Neural cell (in vitro differentiated cells): Measurements from ENCODE around the gene ABCA13. TPM values are rescaled to one million over a fixed set of nuclear protein-coding genes. Genes with fewer than 3 reads are reported as not detected.

ENCODE experiments used
- H2AFZ ChIP-seq: fragments of 200-600, 300-800 bp; sonication (generic), shearing (Covaris generic); 2 replicates; pipeline ENCODE4 v1.6.0; 2014; ENCODE audit warnings: low read depth, mild to moderate bottlenecking, antibody characterized with exemption, low read length, moderate library complexity
- H3F3A ChIP-seq: fragments of 200-600 bp; shearing (Covaris generic); 2 replicates; pipeline ENCODE4 v1.6.1; 2016; ENCODE audit warnings: mild to moderate bottlenecking, moderate library complexity, mixed read lengths, antibody characterized with exemption, low read length; ENCODE audit not compliant: insufficient read depth, poor library complexity, severe bottlenecking
- H3K27ac ChIP-seq: fragments of 200-600, 300-800 bp; sonication (generic), shearing (Covaris generic); 2 replicates; pipeline ENCODE4 v1.5.1; 2014; ENCODE audit warnings: mild to moderate bottlenecking, low read length, moderate library complexity
- H3K27me3 ChIP-seq: fragments of 300-800, 200-600 bp; sonication (generic), shearing (Covaris generic); 2 replicates; pipeline ENCODE4 v1.6.0; 2014; ENCODE audit warnings: mild to moderate bottlenecking, low read depth, low read length, moderate library complexity; ENCODE audit not compliant: insufficient read depth
- H3K36me3 ChIP-seq: fragments of 300-800, 200-600 bp; sonication (generic), shearing (Covaris generic); 2 replicates; pipeline ENCODE4 v1.5.1; 2014; ENCODE audit warnings: mild to moderate bottlenecking, antibody characterized with exemption, low read length, moderate library complexity; ENCODE audit not compliant: insufficient read depth
- H3K4me2 ChIP-seq: fragments of 300-800, 200-600 bp; sonication (generic), shearing (Covaris generic); 2 replicates; pipeline ENCODE4 v1.6.0; 2014; ENCODE audit warnings: mild to moderate bottlenecking, low read length
- H3K4me3 ChIP-seq: fragments of 300-800, 200-600 bp; sonication (generic), shearing (Covaris generic); 2 replicates; pipeline ENCODE4 v1.5.1; 2014; ENCODE audit warnings: mild to moderate bottlenecking, low read length, moderate library complexity
- H3K79me2 ChIP-seq: fragments of 200-600 bp; shearing (Covaris generic); replicated peaks from 2 replicates; pipeline ENCODE4 v1.6.0; 2014; ENCODE audit warnings: mild to moderate bottlenecking, low read length, moderate library complexity; ENCODE audit not compliant: insufficient read depth
- H3K9ac ChIP-seq: fragments of 300-800, 200-600 bp; sonication (generic), shearing (Covaris generic); 2 replicates; pipeline ENCODE4 v1.6.1; 2016; ENCODE audit warnings: mild to moderate bottlenecking, low read length, mixed read lengths
- H3K9me2 ChIP-seq: fragments of 200-600 bp; shearing (Covaris generic); 2 replicates; pipeline ENCODE4 v1.6.1; 2016; ENCODE audit warnings: mild to moderate bottlenecking, low read length, mixed read lengths; ENCODE audit not compliant: insufficient read depth
- H3K9me3 ChIP-seq: fragments of 200-600, 300-800 bp; sonication (generic), shearing (Covaris generic); 2 replicates; pipeline ENCODE4 v1.6.1; 2016; ENCODE audit warnings: mild to moderate bottlenecking, mixed run types, low read length, moderate library complexity, mixed read lengths
- H4K20me1 ChIP-seq: fragments of 200-600 bp; shearing (Covaris generic); 2 replicates; pipeline ENCODE4 v1.6.1; 2016; ENCODE audit warnings: mild to moderate bottlenecking, mixed run types; ENCODE audit not compliant: insufficient read depth
- CTCF ChIP-seq: fragments of 450-650 bp; IDR thresholded peaks from 2 replicates; pipeline ENCODE4 v1.5.1; 2014; ENCODE audit warnings: antibody characterized with exemption, mild to moderate bottlenecking, moderate library complexity; ENCODE audit not compliant: poor library complexity, severe bottlenecking
- EP300 ChIP-seq: fragments of 450-650 bp; conservative IDR thresholded peaks from 2 replicates; pipeline ENCODE4 v1.6.1; 2014; ENCODE audit warnings: antibody characterized with exemption, mild to moderate bottlenecking, moderate library complexity; ENCODE audit not compliant: poor library complexity, severe bottlenecking
- EZH2 ChIP-seq: fragments of 200-600, 300-800 bp; shearing (Covaris generic), sonication (generic); IDR thresholded peaks from 2 replicates; pipeline ENCODE4 v1.6.1; 2014; ENCODE audit warnings: antibody characterized with exemption, low read length, borderline replicate concordance, mild to moderate bottlenecking; ENCODE audit not compliant: insufficient read depth, poor library complexity, severe bottlenecking
- MXI1 ChIP-seq: fragments of 450-650 bp; conservative IDR thresholded peaks from 2 replicates; pipeline ENCODE4 v1.6.1; 2014; ENCODE audit warnings: antibody characterized with exemption, mild to moderate bottlenecking; ENCODE audit not compliant: poor library complexity, severe bottlenecking
- POLR2AphosphoS5 ChIP-seq: IDR thresholded peaks from 2 replicates; pipeline ENCODE4 v1.6.1; 2012
- RAD21 ChIP-seq: fragments of 450-650 bp; conservative IDR thresholded peaks from 2 replicates; pipeline ENCODE4 v1.6.1; 2014; ENCODE audit warnings: antibody characterized with exemption, mild to moderate bottlenecking, moderate library complexity
- REST ChIP-seq: IDR thresholded peaks from 2 replicates; pipeline ENCODE4 v1.6.1; 2012; ENCODE audit warnings: borderline replicate concordance
- SMC3 ChIP-seq: fragments of 450-650 bp; conservative IDR thresholded peaks from 2 replicates; pipeline ENCODE4 v1.6.1; 2014; ENCODE audit warnings: antibody characterized with exemption, mild to moderate bottlenecking, moderate library complexity; ENCODE audit not compliant: poor library complexity
- TAF1 ChIP-seq: IDR thresholded peaks from 2 replicates; pipeline ENCODE4 v1.6.1; 2012; ENCODE audit warnings: low read depth
- polyA plus RNA-seq: library from polyadenylated mRNA; depleted of rRNA; stranded (reverse); fragments of >200 nt; gene quantifications from 2 replicates; pipeline ENCODE4 v1.2.3, GENCODE V29; 2014

The ABCA13 gene
- polyA plus RNA-seq, 1 donor from 2014 or later, result 0.20 TPM

GRCh38 chr7:48389977-48390376 lies 218.7 kb downstream of the ABCA13 start:
- TF ChIP-seq MXI1, result no peak
- TF ChIP-seq EZH2, result no peak
- no peak for TF ChIP-seq CTCF
- TF ChIP-seq SMC3, result no peak
- no peak for TF ChIP-seq REST
- TF ChIP-seq POLR2AphosphoS5, result no peak
- no peak for TF ChIP-seq RAD21
- no peak overlapping the region for H2AFZ ChIP-seq

GRCh38 chr7:48390388-48391327 lies 219.4 kb downstream of the ABCA13 start:
- no peaks in the 10 kb centered on the region for H3K36me3 ChIP-seq
- H2AFZ ChIP-seq, result no peak overlapping the region
- no peak for TF ChIP-seq CTCF
- TF ChIP-seq TAF1, result no peak
- no peak for TF ChIP-seq MXI1
- no peak for TF ChIP-seq POLR2AphosphoS5
- no peak for TF ChIP-seq REST
- TF ChIP-seq EZH2, result no peak
- no peak for TF ChIP-seq EP300
- no peak for TF ChIP-seq RAD21
- TF ChIP-seq SMC3, result no peak
- H3K4me3 ChIP-seq, result no peak overlapping the region
- H3K79me2 ChIP-seq, result no peaks in the 10 kb centered on the region
- no peaks in the 10 kb centered on the region for H3K9me3 ChIP-seq
- H3K9ac ChIP-seq, result no peak overlapping the region
- H3K4me2 ChIP-seq, result no peak overlapping the region
- no peaks in the 10 kb centered on the region for H4K20me1 ChIP-seq
- no peak overlapping the region for H3K27ac ChIP-seq
- no peaks in the 10 kb centered on the region for H3F3A ChIP-seq
- no peaks in the 10 kb centered on the region for H3K27me3 ChIP-seq
- no peaks in the 10 kb centered on the region for H3K9me2 ChIP-seq

More at GRCh38 chr7:48389977-48390376, 218.7 kb downstream of the ABCA13 start:
- no peaks in the 10 kb centered on the region for H3K36me3 ChIP-seq
- H3K9ac ChIP-seq, result no peak overlapping the region
- H3K4me3 ChIP-seq, result no peak overlapping the region
- H3K27me3 ChIP-seq, result no peaks in the 10 kb centered on the region
- no peaks in the 10 kb centered on the region for H4K20me1 ChIP-seq
- H3K9me3 ChIP-seq, result no peaks in the 10 kb centered on the region
- no peak overlapping the region for H3K4me2 ChIP-seq
- H3K27ac ChIP-seq, result no peak overlapping the region
- no peaks in the 10 kb centered on the region for H3K79me2 ChIP-seq
- no peaks in the 10 kb centered on the region for H3F3A ChIP-seq
- H3K9me2 ChIP-seq, result no peaks in the 10 kb centered on the region
